PC-3 (cell line): ENCODE measurements around the gene SLC25A21. TPM values are rescaled to one million over a fixed set of nuclear protein-coding genes. Genes with fewer than 3 reads are reported as not detected.

Experiments used
- ATAC-seq: fragments of 200-7000 bp; cut with Tn5 transposase; 2 replicates; pipeline ENCODE4 v1.9.1; 2020; ENCODE audit warnings: mild to moderate bottlenecking, moderate library complexity
- BruUV-seq: library from RNA; stranded (reverse); fragments of 400-500 nt; replicated peaks from 2 replicates; lab custom pipeline; 2021; lab: Mats Ljungman, UMichigan
- CTCF ChIA-PET: fragments of 300-600 bp; sonication (Branson Sonifier 250); formaldehyde crosslinking; loops from one replicate; lab custom pipeline; 2022; ENCODE audit warnings: antibody characterized with exemption; lab: Charles Lee
- POLR2A ChIA-PET: fragments of 300-600 bp; sonication (Branson Sonifier 250); formaldehyde crosslinking; loops from one replicate; lab custom pipeline; 2022; ENCODE audit warnings: antibody characterized with exemption; ENCODE audit not compliant: unreplicated experiment; lab: Charles Lee
- DNase-seq: peaks from one replicate; pipeline ENCODE4 v3.0.0-alpha.2; 2015
- H2AFZ ChIP-seq: fragments of 300-600 bp; sonication (generic); 2 replicates; pipeline ENCODE4 v1.6.0; 2016; ENCODE audit warnings: antibody characterized with exemption, low read length
- H3F3A ChIP-seq: fragments of 300-600 bp; sonication (generic); one replicate; pipeline ENCODE4 v1.6.0; 2017; ENCODE audit warnings: antibody characterized with exemption, low read length, control low read depth, mild to moderate bottlenecking; ENCODE audit not compliant: unreplicated experiment
- H3K27ac ChIP-seq: fragments of 300-600 bp; sonication (generic); 2 replicates; pipeline ENCODE4 v1.5.1; 2016; ENCODE audit warnings: mild to moderate bottlenecking, low read length
- H3K27me3 ChIP-seq: fragments of 300-600 bp; sonication (generic); 2 replicates; pipeline ENCODE4 v1.6.1; 2016; ENCODE audit warnings: low read length, mixed read lengths
- H3K36me3 ChIP-seq: fragments of 300-600 bp; sonication (generic); 2 replicates; pipeline ENCODE4 v1.6.1; 2016; ENCODE audit warnings: low read depth, mixed run types, low read length, mixed read lengths
- H3K4me1 ChIP-seq: fragments of 300-600 bp; sonication (generic); 2 replicates; pipeline ENCODE4 v1.5.1; 2016; ENCODE audit warnings: low read length; ENCODE audit not compliant: insufficient read depth
- H3K4me2 ChIP-seq: fragments of 300-600 bp; sonication (generic); 2 replicates; pipeline ENCODE4 v1.6.0; 2016; ENCODE audit warnings: low read length
- H3K4me3 ChIP-seq: fragments of 300-600 bp; sonication (generic); 2 replicates; pipeline ENCODE4 v1.5.1; 2016; ENCODE audit warnings: mild to moderate bottlenecking, low read length, mixed read lengths
- H3K79me2 ChIP-seq: fragments of 300-600 bp; sonication (generic); 2 replicates; pipeline ENCODE4 v1.6.1; 2017; ENCODE audit warnings: low read length, mixed read lengths
- H3K9ac ChIP-seq: fragments of 300-600 bp; sonication (generic); 2 replicates; pipeline ENCODE4 v1.6.0; 2016; ENCODE audit warnings: mild to moderate bottlenecking, low read length
- H3K9me2 ChIP-seq: fragments of 300-600 bp; sonication (generic); replicated peaks from 2 replicates; pipeline ENCODE4 v1.6.1; 2016; ENCODE audit warnings: mixed run types, low read length, mixed read lengths
- H3K9me3 ChIP-seq: fragments of 300-600 bp; sonication (generic); 2 replicates; pipeline ENCODE4 v1.6.1; 2016; ENCODE audit warnings: low read length, mixed read lengths
- H4K20me1 ChIP-seq: fragments of 300-600 bp; sonication (generic); 2 replicates; pipeline ENCODE4 v1.6.1; 2016; ENCODE audit warnings: low read length, mixed read lengths
- CTCF ChIP-seq: fragments of 300-600 bp; sonication (generic); conservative IDR thresholded peaks from 2 replicates; pipeline ENCODE4 v1.5.1; 2017; ENCODE audit warnings: antibody characterized with exemption, low read depth, mild to moderate bottlenecking, low read length
- EZH2 ChIP-seq: fragments of 300-600 bp; sonication (generic); IDR thresholded peaks from one replicate; pipeline ENCODE4 v1.6.1; 2017; ENCODE audit warnings: antibody characterized with exemption, mild to moderate bottlenecking, low read length; ENCODE audit not compliant: unreplicated experiment
- EZH2phosphoT487 ChIP-seq: fragments of 300-600 bp; sonication (generic); IDR thresholded peaks from 2 replicates; pipeline ENCODE4 v1.6.1; 2018; ENCODE audit warnings: mild to moderate bottlenecking, antibody characterized with exemption, low read length, borderline replicate concordance
- intact Hi-C: fragments of 100-400 bp; cut with micrococcal nuclease; formaldehyde crosslinking; loops from 2 replicates; pipeline ENCODE4 v1.9.0; 2023
- total RNA-seq: library from RNA; depleted of rRNA; stranded (reverse); fragments of >200 nt; gene quantifications from 2 replicates; pipeline ENCODE4 v1.2.3, GENCODE V29; 2014

The SLC25A21 gene
- total RNA-seq, 1 experiment from 2014 or later, result 0.87 TPM

- BruUV-seq, result no TSS peak
- no peaks in the 10 kb centered on the region for H4K20me1 ChIP-seq
- no peak for TF ChIP-seq EZH2phosphoT487
- TF ChIP-seq CTCF, result no peak
- no peak for TF ChIP-seq EZH2
- H3K79me2 ChIP-seq, result no peaks in the 10 kb centered on the region
- ATAC-seq, result no peak
- peak overlapping the region; percentile 77; the same call in 1 of the 2 replicates for H3K4me2 ChIP-seq
- CTCF ChIA-PET, result no interaction called here
- H3F3A ChIP-seq, result peaks cover 8% of the 10 kb centered on the region
- intact Hi-C loops, result no loop called here
- H3K27me3 ChIP-seq, result no peaks in the 10 kb centered on the region
- no peak overlapping the region for H3K4me3 ChIP-seq
- H2AFZ ChIP-seq, result no peak overlapping the region
- H3K9me3 ChIP-seq, result no peaks in the 10 kb centered on the region
- 0 out of 2 replicates have a peak, but pooled peaks cover 5% of the 10 kb centered on the region for H3K9me2 ChIP-seq
- H3K27ac ChIP-seq, result no peak overlapping the region
- POLR2A ChIA-PET, result no interaction called here
- H3K4me1 ChIP-seq, result peaks cover 34% of the 10 kb centered on the region
- H3K36me3 ChIP-seq, result no peaks in the 10 kb centered on the region
- H3K9ac ChIP-seq, result no peak overlapping the region
- DNase-seq, result no peak
These were observed 125.6 kb downstream of the SLC25A21 start for GRCh38 chr14:37046815-37047214.

- Histone ChIP-seq H3K4me2 (no peak overlapping the region), H3K9me2 (0 out of 2 replicates have a peak, but pooled peaks cover 5% of the 10 kb centered on the region), H3K4me3 (no peak overlapping the region), H2AFZ (no peak overlapping the region), H3K9ac (no peak overlapping the region), H3K79me2 (no peaks in the 10 kb centered on the region), H3K27me3 (no peaks in the 10 kb centered on the region), H3K36me3 (no peaks in the 10 kb centered on the region), H3F3A (peaks cover 8% of the 10 kb centered on the region), H3K9me3 (no peaks in the 10 kb centered on the region), H3K27ac (no peak overlapping the region), H3K4me1 (peaks cover 30% of the 10 kb centered on the region), H4K20me1 (no peaks in the 10 kb centered on the region)
- intact Hi-C loops, result no loop called here
- no peak for TF ChIP-seq EZH2
- no peak for TF ChIP-seq EZH2phosphoT487
- no peak for TF ChIP-seq CTCF
- DNase-seq (no peak), ATAC-seq (no peak)
- POLR2A ChIA-PET, result no interaction called here
- CTCF ChIA-PET, result no interaction called here
- BruUV-seq, result no TSS peak
These were observed 126.9 kb downstream of the SLC25A21 start for GRCh38 chr14:37045340-37046061.

GRCh38 chr14:37037636-37038387 lies 134.6 kb downstream of the SLC25A21 start:
- POLR2A ChIA-PET, result no interaction called here
- no peak for ATAC-seq

More at GRCh38 chr14:37037636-37038387, 134.6 kb downstream of the SLC25A21 start:
- TSS peak; percentile 41 for BruUV-seq
- H3K36me3 ChIP-seq, result no peaks in the 10 kb centered on the region
- H3K79me2 ChIP-seq, result no peaks in the 10 kb centered on the region
- H3K27me3 ChIP-seq, result no peaks in the 10 kb centered on the region
- peaks cover 30% of the 10 kb centered on the region for H3K4me1 ChIP-seq
- TF ChIP-seq EZH2 (no peak), CTCF (no peak), EZH2phosphoT487 (no peak)
- H3K9me2 ChIP-seq, result no peaks in the 10 kb centered on the region
- H3F3A ChIP-seq, result no peaks in the 10 kb centered on the region
- H4K20me1 ChIP-seq, result no peaks in the 10 kb centered on the region
- DNase-seq, result no peak
- no peak overlapping the region for H3K4me3 ChIP-seq
- H3K27ac ChIP-seq, result no peak overlapping the region
- CTCF ChIA-PET, result no interaction called here
- H3K4me2 ChIP-seq, result no peak overlapping the region
- no peak overlapping the region for H3K9ac ChIP-seq
- H2AFZ ChIP-seq, result no peak overlapping the region
- H3K9me3 ChIP-seq, result no peaks in the 10 kb centered on the region
- intact Hi-C loops, result loop anchor here (2.0 to 5.0 kb wide), 3 partner anchors 44 to 95 kb away; no protein-coding TSS in a partner anchor
